Measurements from ENCODE around the gene AGFG2. TPM values are rescaled to one million over a fixed set of nuclear protein-coding genes. Genes with fewer than 3 reads are reported as not detected.

The AGFG2 gene, protein sequence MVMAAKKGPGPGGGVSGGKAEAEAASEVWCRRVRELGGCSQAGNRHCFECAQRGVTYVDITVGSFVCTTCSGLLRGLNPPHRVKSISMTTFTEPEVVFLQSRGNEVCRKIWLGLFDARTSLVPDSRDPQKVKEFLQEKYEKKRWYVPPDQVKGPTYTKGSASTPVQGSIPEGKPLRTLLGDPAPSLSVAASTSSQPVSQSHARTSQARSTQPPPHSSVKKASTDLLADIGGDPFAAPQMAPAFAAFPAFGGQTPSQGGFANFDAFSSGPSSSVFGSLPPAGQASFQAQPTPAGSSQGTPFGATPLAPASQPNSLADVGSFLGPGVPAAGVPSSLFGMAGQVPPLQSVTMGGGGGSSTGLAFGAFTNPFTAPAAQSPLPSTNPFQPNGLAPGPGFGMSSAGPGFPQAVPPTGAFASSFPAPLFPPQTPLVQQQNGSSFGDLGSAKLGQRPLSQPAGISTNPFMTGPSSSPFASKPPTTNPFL
- 7.4 TPM for total RNA-seq
- polyA plus RNA-seq: 15.4 TPM
- long read RNA-seq, donor 1: 0 reads
- long read RNA-seq, donor 2: 0 reads
- long read RNA-seq, donor 3, full-length matches to known transcripts: 1 of 1 reads
- long read RNA-seq, donor 3, partial matches to known transcripts: 0 of 1 reads
- long read RNA-seq, donor 3, other reads (novel, unspliced or antisense): 0 of 1 reads
- long read RNA-seq, donor 4, full-length matches to known transcripts: 2 of 65 reads
- long read RNA-seq, donor 4, partial matches to known transcripts: 57 of 65 reads
- long read RNA-seq, donor 4, other reads (novel, unspliced or antisense): 6 of 65 reads
- long read RNA-seq, donor 5, full-length matches to known transcripts: 1 of 1 reads
- long read RNA-seq, donor 5, partial matches to known transcripts: 0 of 1 reads
- long read RNA-seq, donor 5, other reads (novel, unspliced or antisense): 0 of 1 reads
- long read RNA-seq, donor 6, full-length matches to known transcripts: 3 of 3 reads
- long read RNA-seq, donor 6, partial matches to known transcripts: 0 of 3 reads
- long read RNA-seq, donor 6, other reads (novel, unspliced or antisense): 0 of 3 reads
- long read RNA-seq, donor 7: 0 reads
- long read RNA-seq, donor 8: 0 reads
- long read RNA-seq, donor 9, full-length matches to known transcripts: 2 of 40 reads
- long read RNA-seq, donor 9, partial matches to known transcripts: 38 of 40 reads
- long read RNA-seq, donor 9, other reads (novel, unspliced or antisense): 0 of 40 reads
- long read RNA-seq, donor 10, full-length matches to known transcripts: 1 of 1 reads
- long read RNA-seq, donor 10, partial matches to known transcripts: 0 of 1 reads
- long read RNA-seq, donor 10, other reads (novel, unspliced or antisense): 0 of 1 reads

DNA sequence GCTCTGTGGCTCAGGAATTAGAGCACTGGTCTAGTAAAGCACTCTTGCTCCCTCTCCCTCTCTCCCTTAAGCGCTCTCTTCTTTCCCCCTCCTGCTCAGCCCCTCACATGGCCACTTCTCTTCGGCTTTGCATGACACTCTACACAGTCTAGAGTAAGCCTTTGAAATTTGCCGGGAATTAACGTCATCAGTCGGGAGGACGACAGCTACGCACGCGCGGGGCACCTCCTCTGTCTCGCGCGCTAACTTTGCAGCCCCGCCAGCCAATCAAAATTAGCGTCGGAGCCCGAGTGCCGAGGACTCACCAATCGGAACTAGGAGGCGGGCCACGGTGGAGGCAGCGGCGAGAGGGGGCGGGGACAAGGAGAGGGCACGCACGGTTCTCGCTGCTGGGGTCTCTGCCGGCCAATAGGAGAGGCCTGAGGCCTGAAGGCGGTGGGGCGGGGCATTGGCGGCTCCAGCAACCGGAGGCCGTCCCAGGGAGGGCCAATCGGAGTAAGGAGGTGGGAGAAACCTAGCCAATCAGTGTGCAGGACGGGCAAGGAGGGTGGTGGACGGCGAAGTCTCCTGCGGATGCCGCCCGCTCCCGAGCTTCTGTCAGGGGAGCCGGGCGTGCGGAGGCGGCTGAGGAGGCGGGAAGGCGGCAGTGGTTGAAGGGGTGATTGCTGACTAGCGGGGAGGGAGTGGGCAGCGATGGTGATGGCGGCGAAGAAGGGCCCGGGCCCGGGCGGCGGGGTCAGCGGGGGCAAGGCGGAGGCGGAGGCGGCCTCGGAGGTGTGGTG is at the start of gene AGFG2:
TSS of gene AGFG2 (plus strand) at position 550 of the 782 bp plus-strand sequence. CDS start at position 694, 144 bp downstream.
- WGBS: under 1% methylated on average over 60 of the region's 60 CpGs
- DNase-seq (ENCODE audit: low read depth in 6 of 9, low spot score in 9 of 9): peak; percentile 95 to 99 (median 99)
- Histone ChIP-seq H3K4me1 (ENCODE audit: control insufficient read depth in 2 of 2, insufficient read depth in 2 of 2, low read length in 2 of 2) (peaks cover 8 to 14% of the 10 kb centered on the region in 2 donors), H3K4me3 (ENCODE audit: low read length in 2 of 2) (peak within 1 kb of the TSS; percentile 57 to 87), H3K9me3 (ENCODE audit: control insufficient read depth in 2 of 2, insufficient read depth in 1 of 2, low read length in 1 of 2) (no peaks in the 10 kb centered on the region), H3K27ac (ENCODE audit: low read depth in 1 of 2, low read length in 1 of 2) (peak within 1 kb of the TSS; percentile 60 to 69), H3K36me3 (ENCODE audit: control insufficient read depth in 2 of 2, insufficient read depth in 2 of 2, low read length in 1 of 2) (no peaks in the 10 kb centered on the region), H3K27me3 (ENCODE audit: control insufficient read depth in 2 of 2, insufficient read depth in 1 of 2, low read length in 1 of 2) (peaks cover 0 to 4% of the 10 kb centered on the region in 2 donors)

DNA sequence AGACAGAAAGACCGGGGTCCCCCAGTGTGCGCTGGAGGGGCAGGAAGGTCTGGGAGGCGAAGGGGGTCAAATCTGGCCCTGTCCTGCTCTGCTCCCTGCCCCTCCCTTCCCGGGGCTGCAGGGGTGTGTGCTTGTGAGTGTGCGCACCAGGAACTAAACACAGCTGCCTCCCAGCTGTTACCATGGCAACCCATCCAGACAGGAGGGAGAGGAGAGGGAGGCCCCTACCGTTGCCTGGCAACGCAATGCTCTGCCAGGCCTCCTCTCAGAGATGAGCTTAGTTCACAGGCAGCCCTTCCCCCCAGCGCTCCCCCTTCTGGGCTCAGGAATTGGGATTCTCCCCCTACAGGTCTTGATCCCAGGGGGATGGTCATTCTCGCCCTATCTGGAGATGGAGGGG is 49.2 kb upstream of the AGFG2 start:
- H3K4me1 ChIP-seq (ENCODE audit: control insufficient read depth in 2 of 2, insufficient read depth in 2 of 2, low read length in 2 of 2): peaks cover 10 to 27% of the 10 kb centered on the region in 2 donors
- H3K27me3 ChIP-seq (ENCODE audit: control insufficient read depth in 2 of 2, insufficient read depth in 1 of 2, low read length in 1 of 2): peaks cover 26 to 43% of the 10 kb centered on the region in 2 donors
- 44% methylated on average over 9 of the region's 9 CpGs for WGBS
- no peaks in the 10 kb centered on the region for H3K9me3 ChIP-seq (ENCODE audit: control insufficient read depth in 2 of 2, insufficient read depth in 1 of 2, low read length in 1 of 2)
- H3K36me3 ChIP-seq (ENCODE audit: control insufficient read depth in 2 of 2, insufficient read depth in 2 of 2, low read length in 1 of 2): no peaks in the 10 kb centered on the region
- no peak overlapping the region for H3K4me3 ChIP-seq (ENCODE audit: low read length in 2 of 2)
- DNase-seq (ENCODE audit: low read depth in 6 of 9, low spot score in 9 of 9): peak; percentile 85 to 97 (median 94)
- no peak overlapping the region for H3K27ac ChIP-seq (ENCODE audit: low read depth in 1 of 2, low read length in 1 of 2)

DNA sequence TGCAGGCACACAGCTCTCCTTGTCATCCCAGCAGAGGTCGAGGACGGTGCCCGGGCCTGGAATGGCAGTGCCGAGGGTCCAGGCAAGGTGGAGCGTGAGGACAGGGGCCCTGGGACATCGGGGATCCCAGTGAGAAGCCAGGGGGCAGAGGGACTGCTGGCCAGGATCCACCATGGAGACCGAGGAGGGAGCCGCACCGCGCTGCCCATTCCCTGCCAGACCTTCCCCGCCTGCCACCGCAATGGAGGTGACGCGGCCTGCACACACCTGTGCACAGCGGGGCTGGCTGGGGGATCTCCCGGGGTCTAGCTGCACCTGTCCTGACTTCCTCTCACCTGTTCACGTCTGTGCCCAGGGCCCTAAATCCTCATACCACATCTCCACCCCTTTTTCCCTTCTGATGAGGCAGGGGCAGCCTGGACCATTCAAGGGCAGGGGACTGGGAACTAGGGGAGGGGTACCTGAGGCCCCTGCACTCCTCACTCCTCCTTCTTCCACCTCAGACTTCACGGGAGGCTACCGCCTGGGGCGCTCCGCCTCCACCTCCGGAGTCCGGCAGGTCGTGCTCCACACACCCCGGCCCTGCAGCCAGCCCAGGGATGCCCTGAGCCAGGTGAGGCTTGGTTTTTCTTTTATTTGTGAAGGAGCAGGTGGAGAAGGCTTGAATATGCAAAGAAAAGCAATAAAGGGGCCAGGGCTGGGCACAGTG is 48.4 kb upstream of the AGFG2 start:
- Histone ChIP-seq H3K4me1 (ENCODE audit: control insufficient read depth in 2 of 2, insufficient read depth in 2 of 2, low read length in 2 of 2) (peaks cover 10 to 27% of the 10 kb centered on the region in 2 donors), H3K9me3 (ENCODE audit: control insufficient read depth in 2 of 2, insufficient read depth in 1 of 2, low read length in 1 of 2) (no peaks in the 10 kb centered on the region), H3K36me3 (ENCODE audit: control insufficient read depth in 2 of 2, insufficient read depth in 2 of 2, low read length in 1 of 2) (no peaks in the 10 kb centered on the region), H3K4me3 (ENCODE audit: low read length in 2 of 2) (no peak overlapping the region), H3K27me3 (ENCODE audit: control insufficient read depth in 2 of 2, insufficient read depth in 1 of 2, low read length in 1 of 2) (peaks cover 27 to 51% of the 10 kb centered on the region in 2 donors), H3K27ac (ENCODE audit: low read depth in 1 of 2, low read length in 1 of 2) (peak overlapping the region in 1 of 2 donors; percentile 4)
- WGBS: 94% methylated on average over 25 of the region's 25 CpGs
- DNase-seq (ENCODE audit: low read depth in 6 of 9, low spot score in 9 of 9): no peak

DNA sequence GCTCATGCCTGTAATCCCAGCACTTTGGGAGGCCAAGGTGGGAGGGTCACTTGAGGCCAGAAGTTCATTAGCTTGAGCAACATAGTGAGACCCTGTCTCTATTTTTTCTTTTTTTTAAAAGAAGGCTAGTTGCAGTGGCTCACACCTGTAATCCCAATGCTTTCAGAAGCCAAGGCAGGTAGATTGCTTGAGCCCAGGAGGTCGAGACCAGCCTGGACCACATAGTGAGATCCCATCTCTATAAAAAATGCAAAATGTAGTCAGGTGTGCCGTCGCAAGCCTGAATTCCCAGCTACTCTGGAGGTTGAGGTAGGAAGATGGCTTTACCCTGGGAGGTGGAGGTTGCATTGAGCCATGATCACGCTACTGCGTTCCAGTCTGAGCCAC is 47.8 kb upstream of the AGFG2 start:
- WGBS: 98% methylated on average over 5 of the region's 5 CpGs
- Histone ChIP-seq H3K4me1 (ENCODE audit: control insufficient read depth in 2 of 2, insufficient read depth in 2 of 2, low read length in 2 of 2) (peaks cover 10 to 27% of the 10 kb centered on the region in 2 donors), H3K4me3 (ENCODE audit: low read length in 2 of 2) (no peak overlapping the region)

DNA sequence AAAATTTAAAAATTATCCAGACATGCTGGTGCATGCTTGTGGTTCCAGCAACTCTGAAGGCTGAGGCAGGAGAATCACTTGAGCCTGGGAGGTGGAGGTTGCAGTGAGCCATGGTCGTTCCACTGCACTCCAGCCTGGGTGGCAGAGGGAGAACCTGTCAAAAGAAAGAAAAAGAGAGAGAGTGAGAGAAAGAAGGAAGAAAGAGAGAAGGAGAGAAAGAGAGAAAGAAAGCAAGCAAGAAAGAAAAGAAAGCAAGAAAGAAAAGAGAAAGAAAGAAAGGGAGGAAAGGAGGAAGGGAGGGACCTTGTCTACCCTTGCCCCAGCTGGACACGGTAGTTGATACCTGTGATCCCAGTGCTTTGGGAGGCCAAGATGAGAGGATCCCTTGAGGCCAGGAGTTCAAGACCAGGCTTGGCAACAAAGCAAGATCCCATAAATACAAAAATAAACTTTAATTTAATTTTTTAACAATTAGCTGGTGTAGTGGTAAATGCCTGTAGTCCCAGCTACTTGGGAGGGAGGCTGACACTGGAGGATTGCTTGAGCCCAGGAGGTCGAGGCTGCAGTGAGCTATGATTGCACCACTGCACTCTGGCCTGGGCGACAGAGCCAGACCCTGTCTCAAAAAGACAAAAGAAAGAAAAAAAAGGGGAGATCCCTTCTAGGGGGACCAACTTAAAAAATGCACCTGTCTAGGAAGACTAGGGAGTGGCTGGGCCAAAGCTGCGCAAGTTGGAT is 46.1 kb upstream of the AGFG2 start:
- peaks cover 10 to 27% of the 10 kb centered on the region in 2 donors for H3K4me1 ChIP-seq (ENCODE audit: control insufficient read depth in 2 of 2, insufficient read depth in 2 of 2, low read length in 2 of 2)
- H3K27me3 ChIP-seq (ENCODE audit: control insufficient read depth in 2 of 2, insufficient read depth in 1 of 2, low read length in 1 of 2): peaks cover 27 to 69% of the 10 kb centered on the region in 2 donors
- no peaks in the 10 kb centered on the region for H3K36me3 ChIP-seq (ENCODE audit: control insufficient read depth in 2 of 2, insufficient read depth in 2 of 2, low read length in 1 of 2)
- no peak overlapping the region for H3K27ac ChIP-seq (ENCODE audit: low read depth in 1 of 2, low read length in 1 of 2)
- 92% methylated on average over 5 of the region's 5 CpGs for WGBS
- no peaks in the 10 kb centered on the region for H3K9me3 ChIP-seq (ENCODE audit: control insufficient read depth in 2 of 2, insufficient read depth in 1 of 2, low read length in 1 of 2)
- no peak for DNase-seq (ENCODE audit: low read depth in 6 of 9, low spot score in 9 of 9)
- H3K4me3 ChIP-seq (ENCODE audit: low read length in 2 of 2): no peak overlapping the region

More for the DNA sequence above, 47.8 kb upstream of the AGFG2 start:
- peaks cover 27 to 57% of the 10 kb centered on the region in 2 donors for H3K27me3 ChIP-seq (ENCODE audit: control insufficient read depth in 2 of 2, insufficient read depth in 1 of 2, low read length in 1 of 2)
- H3K9me3 ChIP-seq (ENCODE audit: control insufficient read depth in 2 of 2, insufficient read depth in 1 of 2, low read length in 1 of 2): no peaks in the 10 kb centered on the region
- no peak overlapping the region for H3K27ac ChIP-seq (ENCODE audit: low read depth in 1 of 2, low read length in 1 of 2)
- no peaks in the 10 kb centered on the region for H3K36me3 ChIP-seq (ENCODE audit: control insufficient read depth in 2 of 2, insufficient read depth in 2 of 2, low read length in 1 of 2)
- DNase-seq (ENCODE audit: low read depth in 6 of 9, low spot score in 9 of 9): no peak

DNA sequence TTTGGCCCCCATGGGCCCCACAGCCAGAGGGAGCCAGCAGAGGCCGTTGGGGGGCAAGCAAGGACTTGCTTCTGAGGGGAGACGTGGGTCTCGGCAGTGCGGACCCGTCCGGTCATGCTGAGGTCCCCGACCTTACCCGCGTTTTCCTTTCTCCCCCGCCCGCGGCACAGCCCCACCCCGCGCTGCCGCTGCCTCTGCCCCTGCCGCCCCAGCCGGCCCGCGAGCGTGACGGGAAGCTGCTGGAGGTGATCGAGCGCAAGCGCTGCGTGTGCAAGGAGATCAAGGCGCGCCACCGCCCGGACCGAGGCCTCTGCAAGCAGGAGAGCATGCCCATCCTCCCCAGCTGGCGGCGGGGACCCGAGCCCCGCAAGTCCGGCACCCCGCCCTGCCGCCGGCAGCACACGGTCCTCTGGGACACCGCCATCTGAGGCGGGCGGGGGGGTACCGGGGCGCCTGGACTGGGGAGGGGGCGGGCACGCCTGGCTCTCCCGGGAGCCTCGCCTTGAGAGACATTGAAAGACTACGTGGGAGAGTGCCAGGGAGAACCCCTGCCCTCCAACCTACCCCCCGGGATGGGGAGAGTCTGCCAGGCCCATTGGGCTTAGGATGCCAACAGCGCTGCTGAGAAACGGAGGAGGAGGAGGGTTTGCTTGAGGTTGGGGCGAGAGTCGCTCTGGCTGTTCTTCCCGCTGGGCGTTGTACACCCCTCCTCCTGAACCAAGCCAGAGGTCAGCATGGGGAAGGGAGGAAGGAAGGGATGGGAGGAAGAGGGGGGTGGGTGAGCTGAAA is 45.3 kb upstream of the AGFG2 start:
- Histone ChIP-seq H3K4me1 (ENCODE audit: control insufficient read depth in 2 of 2, insufficient read depth in 2 of 2, low read length in 2 of 2) (peaks cover 10 to 27% of the 10 kb centered on the region in 2 donors), H3K36me3 (ENCODE audit: control insufficient read depth in 2 of 2, insufficient read depth in 2 of 2, low read length in 1 of 2) (no peaks in the 10 kb centered on the region), H3K27ac (ENCODE audit: low read depth in 1 of 2, low read length in 1 of 2) (no peak overlapping the region), H3K4me3 (ENCODE audit: low read length in 2 of 2) (peak overlapping the region in 1 of 2 donors; percentile 36), H3K27me3 (ENCODE audit: control insufficient read depth in 2 of 2, insufficient read depth in 1 of 2, low read length in 1 of 2) (peaks cover 27 to 70% of the 10 kb centered on the region in 2 donors), H3K9me3 (ENCODE audit: control insufficient read depth in 2 of 2, insufficient read depth in 1 of 2, low read length in 1 of 2) (no peaks in the 10 kb centered on the region)
- peak in 1 of 9 donors; percentile 55 for DNase-seq (ENCODE audit: low read depth in 6 of 9, low spot score in 9 of 9)
- 4% methylated on average over 56 of the region's 56 CpGs for WGBS

DNA sequence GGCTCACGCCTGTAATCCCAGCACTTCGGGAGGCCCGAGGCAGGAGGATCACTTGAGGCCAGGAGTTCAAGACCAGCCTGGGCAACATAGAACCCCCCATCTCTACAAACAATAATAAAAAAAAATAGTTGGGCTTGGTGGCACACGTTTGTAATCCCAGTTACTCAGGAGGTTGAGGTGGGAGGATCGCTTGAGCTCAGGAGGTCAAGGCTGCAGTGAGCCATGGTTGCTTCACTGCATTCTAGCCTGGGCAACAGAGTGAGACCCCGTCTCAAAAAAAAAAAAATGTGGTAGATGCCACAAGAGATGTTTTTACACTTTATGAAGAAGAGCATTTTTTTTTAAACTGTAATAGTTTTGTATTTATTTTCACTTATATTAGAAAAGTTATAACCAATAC is 42.5 kb upstream of the AGFG2 start:
- H3K27me3 ChIP-seq (ENCODE audit: control insufficient read depth in 2 of 2, insufficient read depth in 1 of 2, low read length in 1 of 2): peaks cover 24 to 60% of the 10 kb centered on the region in 2 donors
- H3K36me3 ChIP-seq (ENCODE audit: control insufficient read depth in 2 of 2, insufficient read depth in 2 of 2, low read length in 1 of 2): no peaks in the 10 kb centered on the region
- no peaks in the 10 kb centered on the region for H3K9me3 ChIP-seq (ENCODE audit: control insufficient read depth in 2 of 2, insufficient read depth in 1 of 2, low read length in 1 of 2)
- H3K4me3 ChIP-seq (ENCODE audit: low read length in 2 of 2): no peak overlapping the region
- WGBS: 97% methylated on average over 6 of the region's 6 CpGs
- no peak overlapping the region for H3K27ac ChIP-seq (ENCODE audit: low read depth in 1 of 2, low read length in 1 of 2)
- H3K4me1 ChIP-seq (ENCODE audit: control insufficient read depth in 2 of 2, insufficient read depth in 2 of 2, low read length in 2 of 2): peaks cover 6 to 10% of the 10 kb centered on the region in 2 donors
- DNase-seq (ENCODE audit: low read depth in 6 of 9, low spot score in 9 of 9): no peak

Data from thymus (tissue), 14 donors.